Breast epithelium (tissue), 3 donors: Measurements from ENCODE around the gene NCBP3.

ENCODE experiments used
- POLR2A ChIP-seq: fragments of 450-650 bp; IDR thresholded peaks from one replicate; pipeline ENCODE4 v1.6.1; 2016; ENCODE audit warnings: antibody characterized with exemption, mild to moderate bottlenecking, moderate library complexity
- TF ChIP-seq, protein P1 (sequence below), 3 donors: fragments of 450-650 bp; IDR thresholded peaks; one replicate each; pipeline ENCODE4 v1.5.1; 2016 to 2017; ENCODE audit warnings: antibody characterized with exemption in 3 of 3, mild to moderate bottlenecking in 3 of 3, moderate library complexity in 3 of 3

DNA sequence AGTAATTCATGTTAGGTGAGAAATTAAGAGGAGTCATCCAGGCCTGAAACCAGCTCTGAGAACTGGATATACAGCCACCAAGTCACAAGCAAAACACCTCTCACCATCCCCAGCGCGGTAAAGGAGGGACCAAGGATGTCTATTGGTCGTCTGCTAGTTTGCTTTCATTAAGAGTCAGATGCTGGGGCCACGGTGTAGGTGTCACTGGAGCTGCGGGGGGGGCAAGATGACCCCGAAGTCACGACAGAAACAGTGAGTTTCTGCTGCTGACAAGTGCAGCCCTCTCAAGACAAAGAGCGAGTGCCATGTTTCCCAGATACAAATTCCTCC is 790 bp downstream of the NCBP3 start:
- no peak for TF ChIP-seq POLR2A
- TF ChIP-seq, protein P1, sequence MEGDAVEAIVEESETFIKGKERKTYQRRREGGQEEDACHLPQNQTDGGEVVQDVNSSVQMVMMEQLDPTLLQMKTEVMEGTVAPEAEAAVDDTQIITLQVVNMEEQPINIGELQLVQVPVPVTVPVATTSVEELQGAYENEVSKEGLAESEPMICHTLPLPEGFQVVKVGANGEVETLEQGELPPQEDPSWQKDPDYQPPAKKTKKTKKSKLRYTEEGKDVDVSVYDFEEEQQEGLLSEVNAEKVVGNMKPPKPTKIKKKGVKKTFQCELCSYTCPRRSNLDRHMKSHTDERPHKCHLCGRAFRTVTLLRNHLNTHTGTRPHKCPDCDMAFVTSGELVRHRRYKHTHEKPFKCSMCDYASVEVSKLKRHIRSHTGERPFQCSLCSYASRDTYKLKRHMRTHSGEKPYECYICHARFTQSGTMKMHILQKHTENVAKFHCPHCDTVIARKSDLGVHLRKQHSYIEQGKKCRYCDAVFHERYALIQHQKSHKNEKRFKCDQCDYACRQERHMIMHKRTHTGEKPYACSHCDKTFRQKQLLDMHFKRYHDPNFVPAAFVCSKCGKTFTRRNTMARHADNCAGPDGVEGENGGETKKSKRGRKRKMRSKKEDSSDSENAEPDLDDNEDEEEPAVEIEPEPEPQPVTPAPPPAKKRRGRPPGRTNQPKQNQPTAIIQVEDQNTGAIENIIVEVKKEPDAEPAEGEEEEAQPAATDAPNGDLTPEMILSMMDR (IDR thresholded peaks at IDR 0.05) = no peak
